NCI-H524 (cell line): ENCODE data around the gene PCNX1.
"Not testable (repeated sequence)": the region's sequence is repeated elsewhere in the genome, so short reads cannot be mapped to it uniquely, and the experiment has no call there.

Source experiments
- DNase-seq, 2 experiments: peaks; one replicate each; lab custom pipeline; 2025; lab: John Stamatoyannopoulos, UW

PCNX1 gene

GRCh38 chr14:71013551-71014192 lies 106.4 kb downstream of the PCNX1 start:
- DNase-seq = no peak

- DNase-seq = not testable (repeated sequence)
Measured at GRCh38 chr14:71019917-71020316, 112.7 kb downstream of the PCNX1 start.

- no peak for DNase-seq
Measured at GRCh38 chr14:71021347-71022011, 114.2 kb downstream of the PCNX1 start.

GRCh38 chr14:71022012-71022869 lies 115.0 kb downstream of the PCNX1 start:
- DNase-seq = no peak

GRCh38 chr14:71022939-71023338 lies 115.7 kb downstream of the PCNX1 start:
- no peak for DNase-seq

GRCh38 chr14:71029236-71029781 lies 122.0 kb downstream of the PCNX1 start:
- DNase-seq = no peak

- no peak for DNase-seq
Measured at GRCh38 chr14:71031000-71031399, 123.7 kb downstream of the PCNX1 start.

GRCh38 chr14:71036433-71036832 lies 129.2 kb downstream of the PCNX1 start:
- DNase-seq = no peak

- DNase-seq = no peak
Measured at GRCh38 chr14:71048393-71048792, 141.1 kb downstream of the PCNX1 start.

GRCh38 chr14:71049435-71050133 lies 142.3 kb downstream of the PCNX1 start:
- DNase-seq = no peak

GRCh38 chr14:71050227-71050823 lies 143.1 kb downstream of the PCNX1 start:
- peak in 1 of 2 experiments; percentile 17 for DNase-seq

GRCh38 chr14:71054706-71055105 lies 147.4 kb downstream of the PCNX1 start:
- no peak for DNase-seq

GRCh38 chr14:71056168-71056567 lies 148.9 kb downstream of the PCNX1 start:
- no peak for DNase-seq

GRCh38 chr14:71060274-71060673 lies 153.0 kb downstream of the PCNX1 start:
- DNase-seq = no peak

- no peak for DNase-seq
Measured at GRCh38 chr14:71060825-71061455, 153.7 kb downstream of the PCNX1 start.

- no peak for DNase-seq
Measured at GRCh38 chr14:71061458-71061857, 154.2 kb downstream of the PCNX1 start.

- no peak for DNase-seq
Measured at GRCh38 chr14:71062581-71063303, 155.5 kb downstream of the PCNX1 start.

- no peak for DNase-seq
Measured at GRCh38 chr14:71063351-71063750, 156.1 kb downstream of the PCNX1 start.

- DNase-seq = not testable (repeated sequence)
Measured at GRCh38 chr14:71064747-71065146, 157.5 kb downstream of the PCNX1 start.

GRCh38 chr14:71070169-71070568 lies 162.9 kb downstream of the PCNX1 start:
- DNase-seq = no peak
